NCI-H146 (cell line): ENCODE results near the gene CCDC50.

Experiments
- DNase-seq: peaks from one replicate; lab custom pipeline; 2025; lab: John Stamatoyannopoulos, UW

The CCDC50 gene

GRCh38 chr3:191428177-191428576, 99.0 kb downstream of the CCDC50 start:
- DNase-seq, result no peak

GRCh38 chr3:191430103-191430502, 100.9 kb downstream of the CCDC50 start:
- no peak for DNase-seq

GRCh38 chr3:191431160-191431822, 102.1 kb downstream of the CCDC50 start:
- DNase-seq, result no peak

GRCh38 chr3:191432162-191432561, 103.0 kb downstream of the CCDC50 start:
- no peak for DNase-seq

GRCh38 chr3:191434024-191434423, 104.8 kb downstream of the CCDC50 start:
- no peak for DNase-seq

GRCh38 chr3:191435981-191436380, 106.8 kb downstream of the CCDC50 start:
- no peak for DNase-seq

- DNase-seq, result no peak
Measured at GRCh38 chr3:191438150-191438814, 109.1 kb downstream of the CCDC50 start.

- no peak for DNase-seq
Measured at GRCh38 chr3:191440532-191440931, 111.3 kb downstream of the CCDC50 start.

- DNase-seq, result no peak
Measured at GRCh38 chr3:191441687-191442086, 112.5 kb downstream of the CCDC50 start.

GRCh38 chr3:191444569-191444968, 115.4 kb downstream of the CCDC50 start:
- no peak for DNase-seq
